Nephron progenitor cell (in vitro differentiated cells): ENCODE measurements around the gene GLP1R.

Experiments
- DNase-seq: peaks from one replicate; pipeline ENCODE4 v3.0.0; 2021
- H3K27ac Mint-ChIP-seq: 2 replicates; pipeline ENCODE4 v1.8.0; 2021; ENCODE audit warnings: mild to moderate bottlenecking, moderate library complexity, mixed read lengths
- H3K27me3 Mint-ChIP-seq: 2 replicates; pipeline ENCODE4 v1.8.0; 2021; ENCODE audit warnings: mild to moderate bottlenecking, low read depth, mixed read lengths; ENCODE audit not compliant: poor library complexity
- H3K36me3 Mint-ChIP-seq: 2 replicates; pipeline ENCODE4 v1.8.0; 2021; ENCODE audit warnings: low read depth, mixed read lengths
- H3K4me1 Mint-ChIP-seq: 2 replicates; pipeline ENCODE4 v1.8.0; 2021; ENCODE audit warnings: mixed read lengths
- H3K4me3 Mint-ChIP-seq: 2 replicates; pipeline ENCODE4 v1.8.0; 2021; ENCODE audit warnings: mild to moderate bottlenecking, moderate library complexity, mixed read lengths
- H3K9me3 Mint-ChIP-seq: 2 replicates; pipeline ENCODE4 v1.8.0; 2021; ENCODE audit warnings: mild to moderate bottlenecking, moderate library complexity, mixed read lengths
- TF ChIP-seq, protein P1 (sequence below): fragments of 200-600 bp; sonication (generic); IDR thresholded peaks from 2 replicates; pipeline ENCODE4 v1.5.0; 2021; ENCODE audit warnings: antibody characterized with exemption

GLP1R gene

DNA sequence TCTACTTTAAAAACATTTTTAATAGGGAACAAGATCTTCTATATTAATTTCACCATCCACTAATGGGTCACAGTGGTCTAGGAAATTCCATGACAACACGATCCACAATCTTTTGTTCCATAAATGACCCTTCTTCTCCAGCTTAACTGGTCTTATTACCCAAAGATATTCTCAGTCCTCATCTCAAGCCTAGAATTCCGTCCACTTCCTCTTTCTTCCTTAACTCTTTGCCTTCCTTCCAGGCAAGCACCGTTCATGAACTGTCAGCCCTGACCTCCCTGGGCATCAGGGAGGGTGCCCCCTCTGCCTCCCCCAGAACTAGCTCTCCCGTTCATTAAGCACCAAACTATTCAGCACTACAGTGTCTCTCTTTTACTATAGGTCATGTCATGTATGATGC lies 58.5 kb downstream of the GLP1R start:
- DNase-seq = no peak
- Mint-ChIP-seq H3K4me3 (no peak overlapping the region), H3K27me3 (peaks cover 2% of the 10 kb centered on the region), H3K27ac (no peak overlapping the region), H3K4me1 (peaks cover 16% of the 10 kb centered on the region), H3K36me3 (peaks cover 54% of the 10 kb centered on the region), H3K9me3 (no peaks in the 10 kb centered on the region)
- TF ChIP-seq, protein P1, sequence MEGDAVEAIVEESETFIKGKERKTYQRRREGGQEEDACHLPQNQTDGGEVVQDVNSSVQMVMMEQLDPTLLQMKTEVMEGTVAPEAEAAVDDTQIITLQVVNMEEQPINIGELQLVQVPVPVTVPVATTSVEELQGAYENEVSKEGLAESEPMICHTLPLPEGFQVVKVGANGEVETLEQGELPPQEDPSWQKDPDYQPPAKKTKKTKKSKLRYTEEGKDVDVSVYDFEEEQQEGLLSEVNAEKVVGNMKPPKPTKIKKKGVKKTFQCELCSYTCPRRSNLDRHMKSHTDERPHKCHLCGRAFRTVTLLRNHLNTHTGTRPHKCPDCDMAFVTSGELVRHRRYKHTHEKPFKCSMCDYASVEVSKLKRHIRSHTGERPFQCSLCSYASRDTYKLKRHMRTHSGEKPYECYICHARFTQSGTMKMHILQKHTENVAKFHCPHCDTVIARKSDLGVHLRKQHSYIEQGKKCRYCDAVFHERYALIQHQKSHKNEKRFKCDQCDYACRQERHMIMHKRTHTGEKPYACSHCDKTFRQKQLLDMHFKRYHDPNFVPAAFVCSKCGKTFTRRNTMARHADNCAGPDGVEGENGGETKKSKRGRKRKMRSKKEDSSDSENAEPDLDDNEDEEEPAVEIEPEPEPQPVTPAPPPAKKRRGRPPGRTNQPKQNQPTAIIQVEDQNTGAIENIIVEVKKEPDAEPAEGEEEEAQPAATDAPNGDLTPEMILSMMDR = no peak

DNA sequence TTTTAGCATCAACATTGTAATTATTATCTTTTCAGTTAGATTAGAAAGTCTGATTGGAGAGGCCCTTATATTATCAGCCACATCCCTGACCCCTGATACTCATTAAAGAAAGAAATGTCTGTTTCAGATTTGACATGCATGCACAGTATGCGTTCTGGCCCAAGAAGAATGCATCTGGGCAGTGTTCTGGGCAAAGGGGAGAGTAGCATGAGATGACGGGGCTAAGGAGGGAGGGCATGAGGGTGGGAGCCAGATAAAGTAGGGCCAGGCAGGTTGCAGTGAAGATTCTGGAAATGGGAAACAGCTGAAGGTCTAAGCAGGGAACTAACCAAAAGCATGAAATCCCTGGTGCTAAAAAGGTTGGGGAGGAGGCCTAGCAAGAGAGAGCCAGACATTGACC lies 59.1 kb downstream of the GLP1R start:
- Mint-ChIP-seq H3K27me3 (peaks cover 2% of the 10 kb centered on the region), H3K9me3 (no peaks in the 10 kb centered on the region), H3K4me3 (no peak overlapping the region), H3K27ac (no peak overlapping the region), H3K4me1 (peaks cover 22% of the 10 kb centered on the region), H3K36me3 (peaks cover 55% of the 10 kb centered on the region)
- no peak for DNase-seq
- TF ChIP-seq, protein P1 = no peak

DNA sequence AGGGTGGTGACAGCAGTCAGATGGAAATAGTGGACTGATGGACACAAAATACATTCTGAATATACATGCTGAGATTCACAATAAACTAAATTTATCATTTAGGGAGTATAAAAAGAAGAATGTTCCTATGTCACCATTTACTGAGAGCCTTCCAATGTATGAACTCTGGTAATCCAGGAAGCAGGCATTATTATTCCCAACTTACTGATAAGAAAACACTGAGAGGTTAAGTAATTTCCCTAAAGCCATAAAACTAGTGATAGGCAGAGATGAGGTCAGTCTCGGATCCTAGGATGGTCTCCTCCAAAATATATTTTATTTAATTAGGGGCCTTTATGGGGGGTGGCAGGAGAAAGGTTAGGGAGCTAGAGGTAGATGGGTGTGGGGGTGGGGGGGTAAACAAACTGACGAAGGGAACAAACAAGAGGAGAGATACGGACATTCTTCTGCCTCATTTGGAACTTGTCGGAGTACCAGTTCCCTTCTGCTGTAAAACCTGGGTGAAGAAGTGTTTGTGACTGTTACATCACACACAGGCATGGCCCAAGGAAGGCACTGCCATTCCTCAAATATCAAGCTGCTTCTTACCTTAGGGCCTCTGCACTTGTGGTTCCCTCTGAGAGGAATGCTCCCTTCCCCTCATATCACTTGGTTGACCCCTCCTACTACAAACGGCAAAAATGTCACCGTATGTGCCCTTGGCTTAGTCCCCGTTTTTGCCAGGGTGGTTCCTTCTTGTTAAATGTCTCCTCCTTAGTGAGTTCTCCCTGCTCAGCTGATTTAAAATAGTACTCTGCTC lies 59.7 kb downstream of the GLP1R start:
- Mint-ChIP-seq H3K4me1 (peaks cover 26% of the 10 kb centered on the region), H3K4me3 (no peak overlapping the region), H3K27me3 (peaks cover 2% of the 10 kb centered on the region), H3K36me3 (peaks cover 51% of the 10 kb centered on the region), H3K27ac (no peak overlapping the region), H3K9me3 (no peaks in the 10 kb centered on the region)
- TF ChIP-seq, protein P1 = no peak
- no peak for DNase-seq

DNA sequence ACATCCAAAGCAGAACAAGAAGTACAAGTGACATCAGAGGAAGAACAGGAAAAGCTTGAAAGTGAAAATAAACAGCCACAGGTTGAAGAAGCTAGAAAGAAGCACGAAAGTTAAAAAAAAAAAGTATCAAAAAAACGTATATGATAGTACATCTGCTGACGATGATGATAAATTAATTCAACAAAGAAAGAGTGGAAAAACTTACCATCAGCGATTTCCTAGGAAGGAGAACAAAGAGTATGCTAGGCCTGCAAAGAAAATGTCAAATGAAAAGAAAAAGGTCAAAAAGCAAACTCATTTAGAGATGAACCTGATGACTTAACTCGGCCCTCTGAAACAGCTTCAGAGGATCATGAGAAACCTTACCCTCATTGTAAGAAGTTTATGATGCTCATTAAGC lies 62.7 kb downstream of the GLP1R start:
- H3K4me1 Mint-ChIP-seq = peaks cover 44% of the 10 kb centered on the region
- peaks cover 34% of the 10 kb centered on the region for H3K36me3 Mint-ChIP-seq
- H3K4me3 Mint-ChIP-seq = no peak overlapping the region
- H3K27ac Mint-ChIP-seq = no peak overlapping the region
- no peaks in the 10 kb centered on the region for H3K9me3 Mint-ChIP-seq
- DNase-seq = no peak
- TF ChIP-seq, protein P1 = no peak
- H3K27me3 Mint-ChIP-seq = peaks cover 2% of the 10 kb centered on the region

DNA sequence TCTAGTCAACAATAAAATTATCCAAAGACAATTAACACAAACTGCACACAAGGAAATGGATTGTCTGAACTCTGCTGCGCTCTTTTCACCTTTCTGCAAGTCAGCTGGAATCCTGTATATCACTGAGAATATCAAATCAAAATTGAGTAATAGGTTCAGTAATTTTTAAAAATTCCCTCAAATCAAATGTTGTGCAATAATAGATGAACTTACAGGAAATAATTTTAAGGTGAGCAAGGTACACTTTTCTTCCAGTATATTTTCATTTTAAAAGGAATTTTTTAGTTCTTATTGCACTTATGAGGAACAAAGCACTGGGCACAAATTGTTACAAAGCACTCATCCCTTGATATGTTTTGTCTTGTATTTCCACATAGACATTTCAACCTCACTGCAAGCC lies 65.2 kb downstream of the GLP1R start:
- peaks cover 22% of the 10 kb centered on the region for H3K36me3 Mint-ChIP-seq
- H3K4me1 Mint-ChIP-seq = peaks cover 34% of the 10 kb centered on the region
- peak overlapping the region; percentile 93 for H3K4me3 Mint-ChIP-seq
- TF ChIP-seq, protein P1 = no peak
- DNase-seq = no peak
- no peak overlapping the region for H3K27ac Mint-ChIP-seq
- peaks cover 12% of the 10 kb centered on the region for H3K27me3 Mint-ChIP-seq
- H3K9me3 Mint-ChIP-seq = no peaks in the 10 kb centered on the region

DNA sequence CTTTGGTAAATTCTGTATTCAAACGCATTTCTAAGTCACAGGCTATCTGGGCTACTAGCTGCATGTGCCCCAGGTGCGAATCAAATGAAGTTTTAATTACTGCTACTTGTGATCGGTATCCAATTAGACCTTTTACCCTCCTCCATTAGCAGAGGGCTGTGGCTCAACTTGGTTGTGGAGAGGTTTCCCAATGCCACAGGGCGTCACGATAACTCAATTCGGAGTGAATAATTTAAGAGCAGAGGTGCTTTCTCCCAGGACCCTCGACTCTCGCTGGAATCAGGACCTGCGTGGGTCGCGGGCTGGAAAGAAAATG lies 65.8 kb downstream of the GLP1R start:
- TF ChIP-seq, protein P1 = no peak
- DNase-seq = no peak
- H3K9me3 Mint-ChIP-seq = no peaks in the 10 kb centered on the region
- no peak overlapping the region for H3K27ac Mint-ChIP-seq
- peaks cover 16% of the 10 kb centered on the region for H3K27me3 Mint-ChIP-seq
- H3K4me1 Mint-ChIP-seq = peaks cover 30% of the 10 kb centered on the region
- H3K36me3 Mint-ChIP-seq = peaks cover 18% of the 10 kb centered on the region
- peak overlapping the region; percentile 93 for H3K4me3 Mint-ChIP-seq
